ENCODE data around the gene RGL3.
A peak's percentile ranks its signal among the peaks of the same experiment; 100 is the strongest.
"Not testable (repeated sequence)": the region's sequence is repeated elsewhere in the genome, so short reads cannot be mapped to it uniquely, and the experiment has no call there.

RGL3 gene

GRCh38 chr19:11361771-11362731, 57.1 kb downstream of the RGL3 start:
- DNase-seq (ENCODE audit: low read depth) = no peak

- no peak for DNase-seq (ENCODE audit: low read depth)
Measured at GRCh38 chr19:11361037-11361770, 57.9 kb downstream of the RGL3 start.

GRCh38 chr19:11359421-11359820, 59.7 kb downstream of the RGL3 start:
- no peak for DNase-seq (ENCODE audit: low read depth)

- no peak for DNase-seq (ENCODE audit: low read depth)
Measured at GRCh38 chr19:11356676-11357550, 62.2 kb downstream of the RGL3 start.

GRCh38 chr19:11356074-11356397, 63.1 kb downstream of the RGL3 start:
- no peak for DNase-seq (ENCODE audit: low read depth)

GRCh38 chr19:11355160-11356073, 63.7 kb downstream of the RGL3 start, which contains the start of gene PLPPR2:
Gene PLPPR2 (plus strand): TSS chr19:11355432. CDS start chr19:11357674, 2,242 bp downstream.
- no peak for DNase-seq (ENCODE audit: low read depth)

- DNase-seq (ENCODE audit: low read depth) = not testable (repeated sequence)
Measured at GRCh38 chr19:11354102-11354501, 65.0 kb downstream of the RGL3 start.

- DNase-seq (ENCODE audit: low read depth) = no peak
Measured at GRCh38 chr19:11349171-11349570, 69.9 kb downstream of the RGL3 start.

- no peak for DNase-seq (ENCODE audit: low read depth)
Measured at GRCh38 chr19:11347546-11348039, 71.5 kb downstream of the RGL3 start.

- DNase-seq (ENCODE audit: low read depth) = peak; percentile 96
Measured at GRCh38 chr19:11346104-11346940, 72.8 kb downstream of the RGL3 start, which contains the start of the genes CCDC159 and TMEM205. Gene CCDC159 (plus strand): TSS chr19:11346519. CDS start chr19:11346607, 88 bp downstream. Gene TMEM205 (minus strand): TSS chr19:11346268. CDS start chr19:11345619, 649 bp downstream.

- no peak for DNase-seq (ENCODE audit: low read depth)
Measured at GRCh38 chr19:11345122-11345803, 73.9 kb downstream of the RGL3 start.
